Right lobe of liver (tissue), 6 donors: Measurements from ENCODE around the gene SLC1A2. TPM values are rescaled to one million over a fixed set of nuclear protein-coding genes. Genes with fewer than 3 reads are reported as not detected.
A peak's percentile ranks its signal among the peaks of the same experiment; 100 is the strongest.

ENCODE experiments used
- ATAC-seq, 4 donors: fragments of 200-7000 bp; cut with Tn5 transposase; one replicate each; pipeline ENCODE4 v1.9.1; 2020; ENCODE audit warnings: mild to moderate bottlenecking in 4 of 4, moderate library complexity in 4 of 4
- DNase-seq, 3 donors: peaks; one replicate each; pipeline ENCODE4 v3.0.0-alpha.2; 2020
- H3K27ac ChIP-seq, 3 donors: fragments of 200-600 bp; one replicate each; pipeline ENCODE4 v1.8.0; 2022
- H3K27me3 ChIP-seq, 2 donors: fragments of 200-600 bp; one replicate each; pipeline ENCODE4 v1.8.0; 2022
- H3K36me3 ChIP-seq, 4 donors: fragments of 200-600 bp; sonication (generic) in 1 of 4; one replicate each; pipeline versions ENCODE4 v1.5.1 to v1.8.0; 2017 to 2022; ENCODE audit warnings: control low read depth in 1 of 4
- H3K4me1 ChIP-seq, 4 donors: fragments of 200-600 bp; sonication (generic) in 1 of 4; one replicate each; pipeline versions ENCODE4 v1.5.1 to v1.8.0; 2017 to 2022; ENCODE audit warnings: control low read depth in 1 of 4
- H3K4me3 ChIP-seq, 3 donors: fragments of 200-600 bp; one replicate each; pipeline ENCODE4 v1.8.0; 2022
- H3K9me3 ChIP-seq, 4 donors: fragments of 200-600 bp; sonication (generic) in 1 of 4; one replicate each; pipeline versions ENCODE4 v1.5.1 to v1.8.0; 2017 to 2022; ENCODE audit warnings: control low read depth in 1 of 4
- CTCF ChIP-seq, 4 donors: fragments of 200-600 bp in 3 of 4; fragments of 450-650 bp in 1 of 4; IDR thresholded peaks; one replicate each; pipeline versions ENCODE4 v1.5.1 to v1.8.0; 2016 to 2022; ENCODE audit warnings: antibody characterized with exemption in 4 of 4, mild to moderate bottlenecking in 2 of 4
- POLR2A ChIP-seq: fragments of 450-650 bp; IDR thresholded peaks from one replicate; pipeline ENCODE4 v1.6.1; 2017; ENCODE audit warnings: antibody characterized with exemption, mild to moderate bottlenecking
- WGBS: methylation state at CpG from one replicate; pipeline ENCODE4 v1.1.6; 2018; ENCODE audit warnings: low coverage, low lambda C conversion rate; ENCODE audit not compliant: insufficient coverage; ENCODE audit errors: missing lambda C conversion rate; 5-methylcytosine and 5-hydroxymethylcytosine counted together
- intact Hi-C, 2 donors: fragments of 100-400 bp; cut with DNase I; formaldehyde crosslinking; loops; one replicate each; pipeline versions ENCODE4 v1.11.2 to v1.14.1; 2022
- total RNA-seq, 6 experiments: library from RNA; depleted of rRNA in 2 of 6; stranded (reverse); fragments of >200 nt in 2 of 6; fragmentation: NEBNext Ultra II Directional in 3 of 6; extraction: Animal tissue kit (Norgen Biotek cat#: 25700) in 3 of 6; gene quantifications; one replicate each; pipeline versions ENCODE4 v1.1.0 to v1.2.4, GENCODE V29; 2016 to 2023
- donor health status: DM: no; HTN: yes; CAD: no.
- donor health status: DM: no; HTN: no; CAD: no.
- donor health status: DM: no; HTN: no; CAD: no.
- donor health status: DM: no; HTN: yes; CAD: no.
- donor health status: DM: no; HTN: yes; CAD: no.

Gene SLC1A2
- total RNA-seq, 6 experiments from 2014 or later, result 7.6 to 87.4 (median 13.3) TPM

GRCh38 chr11:35414311-35414710 lies 5.0 kb downstream of the SLC1A2 start:
- ATAC-seq, result no peak
- Histone ChIP-seq H3K36me3 (no peaks in the 10 kb centered on the region), H3K27me3 (no peaks in the 10 kb centered on the region), H3K4me3 (no peak overlapping the region), H3K27ac (no peak overlapping the region), H3K9me3 (no peaks in the 10 kb centered on the region), H3K4me1 (peaks cover 0 to 10% (median 0%) of the 10 kb centered on the region in 4 donors)
- 67% methylated on average over 6 of the region's 6 CpGs for WGBS
- DNase-seq, result no peak
- intact Hi-C loops, result no loop called here
- TF ChIP-seq CTCF (IDR thresholded peaks at IDR 0.05), result no peak
- no peak for TF ChIP-seq POLR2A

DNA sequence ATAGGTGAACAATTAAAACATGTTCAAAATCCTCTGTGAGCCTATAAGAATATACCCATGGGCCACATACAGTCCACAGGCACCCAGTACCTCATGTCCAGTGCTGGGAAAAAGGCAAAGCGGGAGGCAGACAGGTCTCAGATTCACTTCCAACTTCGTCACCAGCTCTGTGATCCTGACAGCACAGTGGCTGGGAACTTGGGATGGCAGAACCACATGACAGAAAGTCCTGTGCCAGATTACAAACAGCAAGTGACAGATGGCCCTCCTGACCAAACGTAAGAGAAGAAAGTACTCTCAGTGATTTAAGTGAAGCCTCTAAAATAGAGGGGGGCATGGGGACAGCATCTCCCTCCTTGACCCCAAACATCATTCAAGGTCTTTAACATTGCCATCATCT lies 5.8 kb downstream of the SLC1A2 start:
- H3K4me1 ChIP-seq, result peaks cover 0 to 3% (median 0%) of the 10 kb centered on the region in 4 donors
- no peak overlapping the region for H3K4me3 ChIP-seq
- H3K27me3 ChIP-seq, result no peaks in the 10 kb centered on the region
- no peaks in the 10 kb centered on the region for H3K9me3 ChIP-seq
- no peak for ATAC-seq
- 67% methylated on average over 3 of the region's 3 CpGs for WGBS
- H3K36me3 ChIP-seq, result no peaks in the 10 kb centered on the region
- no peak overlapping the region for H3K27ac ChIP-seq
- no peak for TF ChIP-seq POLR2A
- no peak for TF ChIP-seq CTCF (IDR thresholded peaks at IDR 0.05)
- no peak for DNase-seq
- intact Hi-C loops, result no loop called here

DNA sequence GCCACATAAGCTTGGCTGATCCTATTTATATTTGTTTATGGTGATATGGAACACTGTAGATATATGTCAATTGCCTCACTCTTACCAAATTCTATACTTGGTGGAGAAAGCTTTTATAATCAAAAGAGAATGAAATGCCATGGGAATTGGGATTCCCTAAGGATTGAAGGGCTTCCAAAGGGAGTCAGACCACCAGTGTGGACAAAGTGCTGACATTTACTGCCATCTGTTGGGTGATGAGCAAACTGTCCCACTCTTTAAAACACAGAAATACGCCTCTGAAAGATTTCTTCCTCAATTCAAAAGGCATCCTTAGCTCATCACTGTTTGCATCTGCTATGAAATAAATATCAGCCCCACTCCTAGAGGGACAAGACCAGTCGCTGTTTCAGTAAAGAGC lies 7.1 kb downstream of the SLC1A2 start:
- WGBS, result 43% methylated on average over 1 of the region's 2 CpGs
- Histone ChIP-seq H3K4me1 (no peaks in the 10 kb centered on the region), H3K4me3 (no peak overlapping the region), H3K36me3 (no peaks in the 10 kb centered on the region), H3K27ac (no peak overlapping the region), H3K9me3 (no peaks in the 10 kb centered on the region), H3K27me3 (no peaks in the 10 kb centered on the region)
- no peak for TF ChIP-seq POLR2A
- TF ChIP-seq CTCF (IDR thresholded peaks at IDR 0.05), result peak; percentile 11 to 44 (median 40)
- ATAC-seq, result peak in 2 of 4 donors; percentile 31 to 33
- no peak for DNase-seq
- intact Hi-C loops, result no loop called here

- H3K4me3 ChIP-seq, result no peak overlapping the region
- H3K36me3 ChIP-seq, result no peaks in the 10 kb centered on the region
- H3K4me1 ChIP-seq, result peaks cover 0 to 5% (median 0%) of the 10 kb centered on the region in 4 donors
- intact Hi-C loops, result no loop called here
- H3K27me3 ChIP-seq, result no peaks in the 10 kb centered on the region
- H3K9me3 ChIP-seq, result no peaks in the 10 kb centered on the region
- ATAC-seq, result no peak
- H3K27ac ChIP-seq, result no peak overlapping the region
- WGBS, result 67% methylated on average over 1 of the region's 1 CpG
- TF ChIP-seq POLR2A, result no peak
- no peak for TF ChIP-seq CTCF (IDR thresholded peaks at IDR 0.05)
- DNase-seq, result no peak
Measured at GRCh38 chr11:35407041-35407440, 12.3 kb downstream of the SLC1A2 start.

DNA sequence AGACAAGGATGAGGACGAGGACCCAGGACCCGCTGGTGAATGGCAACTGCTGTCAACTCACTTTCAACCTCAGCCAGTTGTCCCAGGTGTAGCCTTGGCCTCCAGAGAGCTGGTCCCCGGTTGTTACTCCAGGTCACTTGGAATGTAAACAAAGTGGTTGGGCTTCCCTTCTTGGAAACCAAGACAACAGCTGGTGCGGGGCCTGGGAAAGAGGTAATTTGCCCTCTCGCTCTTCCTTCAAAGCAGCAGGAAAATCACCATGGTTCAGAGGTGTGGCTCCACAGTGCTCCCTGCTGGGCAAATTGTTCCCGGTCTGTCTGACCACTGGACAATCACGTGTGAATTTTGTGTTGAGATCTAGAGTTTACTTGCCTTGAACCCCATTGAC lies 15.0 kb downstream of the SLC1A2 start:
- H3K4me3 ChIP-seq, result no peak overlapping the region
- 48% methylated on average over 6 of the region's 7 CpGs for WGBS
- DNase-seq (peak in 1 of 3 donors; percentile 32), ATAC-seq (peak; percentile 75 to 84 (median 78))
- H3K4me1 ChIP-seq, result peaks cover 0 to 5% (median 0%) of the 10 kb centered on the region in 4 donors
- H3K27ac ChIP-seq, result no peak overlapping the region
- peak; percentile 38 to 60 (median 42) for TF ChIP-seq CTCF (IDR thresholded peaks at IDR 0.05)
- TF ChIP-seq POLR2A, result no peak
- no peaks in the 10 kb centered on the region for H3K9me3 ChIP-seq
- intact Hi-C loops, result no loop called here
- H3K36me3 ChIP-seq, result no peaks in the 10 kb centered on the region
- no peaks in the 10 kb centered on the region for H3K27me3 ChIP-seq
